Smooth muscle cell (in vitro differentiated cells): ENCODE data around the gene TMEM154. TPM values are rescaled to one million over a fixed set of nuclear protein-coding genes. Genes with fewer than 3 reads are reported as not detected.

Experiments
- DNase-seq: peaks from one replicate; lab custom pipeline; 2025; ENCODE audit not compliant: unreplicated experiment; lab: John Stamatoyannopoulos, UW
- H2AFZ ChIP-seq: fragments of 200-600 bp; sonication (generic); 2 replicates; pipeline ENCODE4 v1.6.0; 2016; ENCODE audit warnings: antibody characterized with exemption, low read depth, mild to moderate bottlenecking
- H3F3A ChIP-seq: fragments of 200-600 bp; sonication (generic); 2 replicates; pipeline ENCODE4 v1.6.0; 2017; ENCODE audit warnings: antibody characterized with exemption, low read depth
- H3K27ac ChIP-seq: fragments of 200-600 bp; sonication (generic); 2 replicates; pipeline ENCODE4 v1.5.1; 2016; ENCODE audit warnings: low read depth, mild to moderate bottlenecking
- H3K27me3 ChIP-seq: fragments of 200-600 bp; sonication (generic); 2 replicates; pipeline ENCODE4 v1.6.1; 2016; ENCODE audit warnings: low read depth, mild to moderate bottlenecking
- H3K36me3 ChIP-seq: fragments of 200-600 bp; sonication (generic); 2 replicates; pipeline ENCODE4 v1.5.1; 2016; ENCODE audit warnings: low read depth
- H3K4me1 ChIP-seq: fragments of 200-600 bp; sonication (generic); 2 replicates; pipeline ENCODE4 v1.5.1; 2016; ENCODE audit warnings: low read depth
- H3K4me2 ChIP-seq: fragments of 200-600 bp; sonication (generic); 2 replicates; pipeline ENCODE4 v1.6.0; 2016; ENCODE audit warnings: mild to moderate bottlenecking
- H3K4me3 ChIP-seq: fragments of 200-600 bp; sonication (generic); 2 replicates; pipeline ENCODE4 v1.5.1; 2016; ENCODE audit warnings: mild to moderate bottlenecking
- H3K79me2 ChIP-seq: fragments of 200-600 bp; sonication (generic); 2 replicates; pipeline ENCODE4 v1.6.0; 2016; ENCODE audit warnings: low read depth, mild to moderate bottlenecking
- H3K9ac ChIP-seq: fragments of 200-600 bp; sonication (generic); 2 replicates; pipeline ENCODE4 v1.6.0; 2016; ENCODE audit warnings: low read depth
- H3K9me3 ChIP-seq: fragments of 200-600 bp; sonication (generic); replicated peaks from 2 replicates; pipeline ENCODE4 v1.5.1; 2016; ENCODE audit warnings: low read depth
- H4K20me1 ChIP-seq: fragments of 200-600 bp; sonication (generic); 2 replicates; pipeline ENCODE4 v1.6.0; 2016; ENCODE audit warnings: low read depth
- CTCF ChIP-seq: fragments of 200-600 bp; sonication (generic); IDR thresholded peaks from 2 replicates; pipeline ENCODE4 v1.5.1; 2017; ENCODE audit warnings: borderline replicate concordance, mild to moderate bottlenecking, antibody characterized with exemption; ENCODE audit not compliant: insufficient read depth, poor library complexity, severe bottlenecking
- WGBS: methylation state at CpG from one replicate; pipeline ENCODE4 v1.1.7; 2016; ENCODE audit warnings: low lambda C conversion rate; 5-methylcytosine and 5-hydroxymethylcytosine counted together
- polyA plus RNA-seq: library from polyadenylated mRNA; unstranded; fragments of >200 nt; fragmentation: Nextera tagmentation; extraction: Ambion mirVana; gene quantifications from 2 replicates; pipeline ENCODE4 v1.2.1, GENCODE V29; 2016
- total RNA-seq: library from RNA; depleted of rRNA; stranded (reverse); fragments of >200 nt; gene quantifications from 2 replicates; pipeline ENCODE4 v1.2.3, GENCODE V29; 2014

Gene TMEM154
- total and polyA plus RNA-seq, 2 experiments from 2014 or later, result 1.8 to 6.0 TPM

GRCh38 chr4:152599636-152600035 is 80.2 kb downstream of the TMEM154 start:
- Histone ChIP-seq H3K4me3 (no peak overlapping the region), H2AFZ (no peak overlapping the region), H3K79me2 (no peaks in the 10 kb centered on the region), H3K9ac (no peak overlapping the region), H3K36me3 (no peaks in the 10 kb centered on the region), H3K9me3 (no peaks in the 10 kb centered on the region), H3K27me3 (no peaks in the 10 kb centered on the region), H3F3A (no peaks in the 10 kb centered on the region), H4K20me1 (no peaks in the 10 kb centered on the region), H3K4me2 (no peak overlapping the region), H3K27ac (no peak overlapping the region), H3K4me1 (no peaks in the 10 kb centered on the region)
- no peak for TF ChIP-seq CTCF
- no peak for DNase-seq
- WGBS, result 63% methylated on average over 1 of the region's 1 CpG

GRCh38 chr4:152599095-152599494 is 80.7 kb downstream of the TMEM154 start:
- 74% methylated on average over 6 of the region's 6 CpGs for WGBS
- no peak for TF ChIP-seq CTCF
- H2AFZ ChIP-seq, result no peak overlapping the region

GRCh38 chr4:152598454-152598853 is 81.3 kb downstream of the TMEM154 start:
- Histone ChIP-seq H3K27me3 (no peaks in the 10 kb centered on the region), H3K4me3 (no peak overlapping the region), H3K79me2 (no peaks in the 10 kb centered on the region), H3K4me1 (no peaks in the 10 kb centered on the region), H3K36me3 (no peaks in the 10 kb centered on the region), H4K20me1 (no peaks in the 10 kb centered on the region), H2AFZ (no peak overlapping the region), H3K9me3 (no peaks in the 10 kb centered on the region), H3K9ac (no peak overlapping the region), H3K4me2 (no peak overlapping the region), H3F3A (no peaks in the 10 kb centered on the region), H3K27ac (no peak overlapping the region)
- TF ChIP-seq CTCF, result no peak
- no peak for DNase-seq
- WGBS, result 93% methylated on average over 2 of the region's 2 CpGs

More at GRCh38 chr4:152599095-152599494, 80.7 kb downstream of the TMEM154 start:
- no peaks in the 10 kb centered on the region for H3K9me3 ChIP-seq
- H3F3A ChIP-seq, result no peaks in the 10 kb centered on the region
- H3K79me2 ChIP-seq, result no peaks in the 10 kb centered on the region
- no peaks in the 10 kb centered on the region for H4K20me1 ChIP-seq
- no peak for DNase-seq
- H3K9ac ChIP-seq, result no peak overlapping the region
- no peak overlapping the region for H3K4me2 ChIP-seq
- no peaks in the 10 kb centered on the region for H3K4me1 ChIP-seq
- H3K27me3 ChIP-seq, result no peaks in the 10 kb centered on the region
- no peak overlapping the region for H3K4me3 ChIP-seq
- no peaks in the 10 kb centered on the region for H3K36me3 ChIP-seq
- no peak overlapping the region for H3K27ac ChIP-seq
